A673 (cell line): ENCODE results near the gene AOPEP.

Experiments
- EZH2 ChIP-seq: fragments of 200-600 bp; sonication (generic); IDR thresholded peaks from 2 replicates; pipeline ENCODE4 v1.6.1; 2017; ENCODE audit warnings: borderline replicate concordance, low read depth, mild to moderate bottlenecking, mixed read lengths, antibody characterized with exemption, low read length; ENCODE audit not compliant: poor library complexity, severe bottlenecking
- TF ChIP-seq, protein P1 (sequence below): fragments of 300-800, 200-600 bp; sonication (generic); conservative IDR thresholded peaks from 2 replicates; pipeline ENCODE4 v1.5.1; 2017; ENCODE audit warnings: low read depth, mild to moderate bottlenecking, antibody characterized with exemption, low read length, moderate library complexity, mixed read lengths

DNA sequence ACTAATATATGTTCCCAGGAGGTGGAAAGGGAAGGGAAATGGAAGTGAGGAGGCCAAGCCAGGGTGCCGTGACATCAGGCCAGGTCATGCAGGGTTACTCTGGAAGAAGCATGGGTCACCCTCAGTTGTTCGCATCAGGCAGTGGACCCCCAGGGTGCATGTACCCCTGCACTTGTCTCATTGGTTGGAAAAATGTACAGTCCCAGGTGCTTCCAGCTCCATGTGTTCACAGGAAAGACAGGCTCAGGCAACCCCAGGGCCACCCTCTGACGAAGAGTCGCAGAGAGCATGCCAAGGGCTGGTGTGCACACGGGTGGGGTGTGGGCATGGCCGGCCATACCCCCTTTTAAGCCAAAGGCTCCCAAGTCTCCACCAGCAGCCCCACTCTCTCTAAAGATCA is 208.9 kb downstream of the AOPEP start:
- TF ChIP-seq, protein P1, sequence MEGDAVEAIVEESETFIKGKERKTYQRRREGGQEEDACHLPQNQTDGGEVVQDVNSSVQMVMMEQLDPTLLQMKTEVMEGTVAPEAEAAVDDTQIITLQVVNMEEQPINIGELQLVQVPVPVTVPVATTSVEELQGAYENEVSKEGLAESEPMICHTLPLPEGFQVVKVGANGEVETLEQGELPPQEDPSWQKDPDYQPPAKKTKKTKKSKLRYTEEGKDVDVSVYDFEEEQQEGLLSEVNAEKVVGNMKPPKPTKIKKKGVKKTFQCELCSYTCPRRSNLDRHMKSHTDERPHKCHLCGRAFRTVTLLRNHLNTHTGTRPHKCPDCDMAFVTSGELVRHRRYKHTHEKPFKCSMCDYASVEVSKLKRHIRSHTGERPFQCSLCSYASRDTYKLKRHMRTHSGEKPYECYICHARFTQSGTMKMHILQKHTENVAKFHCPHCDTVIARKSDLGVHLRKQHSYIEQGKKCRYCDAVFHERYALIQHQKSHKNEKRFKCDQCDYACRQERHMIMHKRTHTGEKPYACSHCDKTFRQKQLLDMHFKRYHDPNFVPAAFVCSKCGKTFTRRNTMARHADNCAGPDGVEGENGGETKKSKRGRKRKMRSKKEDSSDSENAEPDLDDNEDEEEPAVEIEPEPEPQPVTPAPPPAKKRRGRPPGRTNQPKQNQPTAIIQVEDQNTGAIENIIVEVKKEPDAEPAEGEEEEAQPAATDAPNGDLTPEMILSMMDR: no peak
- TF ChIP-seq EZH2: no peak
